HEK293 (cell line): Measurements from ENCODE around the gene FGD3.

Experiments used
- CTCF ChIA-PET: fragments of 350-600 bp; formaldehyde crosslinking; extraction: SDS; loops from one replicate; lab custom pipeline; 2021; ENCODE audit warnings: antibody characterized with exemption; lab: Yijun Ruan, JAX
- POLR2A ChIA-PET: fragments of 300-600 bp; formaldehyde crosslinking; extraction: SDS; loops from one replicate; lab custom pipeline; 2020; ENCODE audit warnings: antibody characterized with exemption, inconsistent platforms; lab: Yijun Ruan, JAX
- H3K27ac ChIP-seq: fragments of 200-500 bp; sonication (Bioruptor generic); 2 replicates; pipeline ENCODE4 v1.5.1; 2014; ENCODE audit warnings: low read depth, low read length, control low read depth, inconsistent platforms; ENCODE audit errors: extremely low read depth
- H3K36me3 ChIP-seq, 2 experiments: fragments of 200-500 bp in 1 of 2; sonication (Bioruptor generic) in 1 of 2; 1 replicate in 1 of 2; 2 replicates in 1 of 2; pipeline ENCODE4 v1.5.1; 2014 to 2017; ENCODE audit warnings: inconsistent platforms in 2 of 2, low read length in 2 of 2; ENCODE audit not compliant: control insufficient read depth in 2 of 2, insufficient read depth in 1 of 2
- H3K4me1 ChIP-seq: fragments of 200-500 bp; sonication (Bioruptor generic); 2 replicates; pipeline ENCODE4 v1.5.1; 2014; ENCODE audit warnings: mild to moderate bottlenecking, low read length, inconsistent platforms; ENCODE audit not compliant: control insufficient read depth, insufficient read depth
- H3K4me3 ChIP-seq: 2 replicates; pipeline ENCODE4 v1.5.1; 2011; ENCODE audit warnings: low read depth, mild to moderate bottlenecking, control low read depth, low read length, moderate library complexity
- H3K9me3 ChIP-seq: fragments of 200-500 bp; sonication (Bioruptor generic); 2 replicates; pipeline ENCODE4 v1.5.1; 2014; ENCODE audit warnings: low read depth, low read length, inconsistent platforms; ENCODE audit not compliant: control insufficient read depth, insufficient read depth
- ELK4 ChIP-seq: IDR thresholded peaks from 2 replicates; pipeline ENCODE4 v1.6.1; 2011; ENCODE audit warnings: mild to moderate bottlenecking, low read depth, low read length, borderline replicate concordance
- GLI4 ChIP-seq: fragments of 450-650 bp; formaldehyde crosslinking; IDR thresholded peaks from 2 replicates; pipeline ENCODE4 v1.5.1; 2016; ENCODE audit warnings: missing biosample characterization, missing genetic modification characterization
- HOXD13 ChIP-seq: sonication (generic); formaldehyde crosslinking; IDR thresholded peaks from 2 replicates; pipeline ENCODE4 v1.8.0; 2022; ENCODE audit warnings: missing genetic modification reagents, borderline replicate concordance
- KLF8 ChIP-seq: fragments of 450-650 bp; formaldehyde crosslinking; IDR thresholded peaks from 2 replicates; pipeline ENCODE4 v1.5.1; 2016; ENCODE audit warnings: missing biosample characterization, missing genetic modification characterization
- SP3 ChIP-seq: fragments of 450-650 bp; formaldehyde crosslinking; IDR thresholded peaks from 2 replicates; pipeline ENCODE4 v1.5.1; 2016; ENCODE audit warnings: missing biosample characterization, missing genetic modification characterization
- WT1 ChIP-seq: fragments of 450-650 bp; formaldehyde crosslinking; IDR thresholded peaks from 2 replicates; pipeline ENCODE4 v1.5.1; 2016; ENCODE audit warnings: missing biosample characterization, missing genetic modification characterization
- YY1 ChIP-seq: fragments of 450-650 bp; formaldehyde crosslinking; IDR thresholded peaks from 2 replicates; pipeline ENCODE4 v1.5.1; 2018; ENCODE audit warnings: missing biosample characterization, missing genetic modification characterization
- ZBTB21 ChIP-seq: fragments of 450-650 bp; formaldehyde crosslinking; IDR thresholded peaks from 2 replicates; pipeline ENCODE4 v1.5.1; 2017; ENCODE audit warnings: missing biosample characterization, missing genetic modification characterization
- ZBTB44 ChIP-seq: fragments of 450-650 bp; IDR thresholded peaks from 2 replicates; pipeline ENCODE4 v1.5.1; 2018; ENCODE audit warnings: missing biosample characterization, mild to moderate bottlenecking, missing genetic modification characterization
- ZNF175 ChIP-seq: fragments of 450-650 bp; formaldehyde crosslinking; IDR thresholded peaks from 2 replicates; pipeline ENCODE4 v1.5.1; 2016; ENCODE audit warnings: missing biosample characterization, missing genetic modification characterization
- ZNF184 ChIP-seq: fragments of 450-650 bp; IDR thresholded peaks from 2 replicates; pipeline ENCODE4 v1.5.1; 2018; ENCODE audit warnings: missing biosample characterization, mild to moderate bottlenecking, missing genetic modification characterization
- ZNF2 ChIP-seq: fragments of 450-650 bp; formaldehyde crosslinking; IDR thresholded peaks from 2 replicates; pipeline ENCODE4 v1.5.1; 2016; ENCODE audit warnings: missing biosample characterization, missing genetic modification characterization
- ZNF23 ChIP-seq: fragments of 450-650 bp; formaldehyde crosslinking; IDR thresholded peaks from 2 replicates; pipeline ENCODE4 v1.5.1; 2016; ENCODE audit warnings: missing biosample characterization, missing genetic modification characterization, borderline replicate concordance
- ZNF239 ChIP-seq: fragments of 450-650 bp; formaldehyde crosslinking; IDR thresholded peaks from 2 replicates; pipeline ENCODE4 v1.5.1; 2016; ENCODE audit warnings: missing biosample characterization, missing genetic modification characterization
- ZNF510 ChIP-seq: fragments of 450-650 bp; formaldehyde crosslinking; IDR thresholded peaks from 2 replicates; pipeline ENCODE4 v1.5.1; 2018; ENCODE audit warnings: mild to moderate bottlenecking, missing genetic modification characterization, missing biosample characterization; ENCODE audit not compliant: insufficient replicate concordance
- ZNF560 ChIP-seq: fragments of 450-650 bp; formaldehyde crosslinking; IDR thresholded peaks from 2 replicates; pipeline ENCODE4 v1.5.1; 2017; ENCODE audit warnings: missing biosample characterization, missing genetic modification characterization, borderline replicate concordance
- ZNF777 ChIP-seq: fragments of 450-650 bp; formaldehyde crosslinking; IDR thresholded peaks from 2 replicates; pipeline ENCODE4 v1.5.1; 2017; ENCODE audit warnings: missing biosample characterization, missing genetic modification characterization, borderline replicate concordance
- ZSCAN16 ChIP-seq: fragments of 450-650 bp; formaldehyde crosslinking; IDR thresholded peaks from 2 replicates; pipeline ENCODE4 v1.5.1; 2016; ENCODE audit warnings: missing biosample characterization, missing genetic modification characterization
- ZSCAN18 ChIP-seq: fragments of 450-650 bp; formaldehyde crosslinking; IDR thresholded peaks from 2 replicates; pipeline ENCODE4 v1.5.1; 2016; ENCODE audit warnings: missing biosample characterization, missing genetic modification characterization
- ZSCAN30 ChIP-seq: fragments of 450-650 bp; IDR thresholded peaks from 2 replicates; pipeline ENCODE4 v1.5.1; 2018; ENCODE audit warnings: missing biosample characterization, mild to moderate bottlenecking, missing genetic modification characterization, moderate library complexity

FGD3 gene

GRCh38 chr9:93076101-93076791 lies 128.9 kb downstream of the FGD3 start:
- Histone ChIP-seq H3K9me3 (no peaks in the 10 kb centered on the region), H3K36me3 (no peaks in the 10 kb centered on the region), H3K4me1 (peaks cover 5% of the 10 kb centered on the region; the same call in 1 of the 2 replicates), H3K27ac (no peak overlapping the region), H3K4me3 (no peak overlapping the region)
- ChIA-PET POLR2A (interaction anchor here (0.5 to 1.6 kb wide), 2 partner anchors 10 to 19 kb away, joined by 4 to 6 read pairs; partner anchors contain the start of gene CARD19), CTCF (interaction anchor here (0.6 to 1.0 kb wide), 2 partner anchors 9 to 73 kb away, joined by 3 read pairs; no protein-coding TSS in a partner anchor)
- TF ChIP-seq YY1 (tag by site-specific recombination) (no peak), ZNF239 (tag by site-specific recombination) (0 out of 2 replicates have a peak, but pooled peaks have one; percentile 36)

- CTCF ChIA-PET, result interaction anchor here (0.6 kb wide), 1 partner anchor 8 kb away, joined by 3 read pairs; no protein-coding TSS in a partner anchor
- no peaks in the 10 kb centered on the region for H3K9me3 ChIP-seq
- TF ChIP-seq ZNF23 (tag by site-specific recombination) (no peak), ZSCAN16 (tag by site-specific recombination) (no peak), ZBTB21 (no peak), ZNF777 (tag by site-specific recombination) (no peak), ELK4 (no peak), WT1 (tag by site-specific recombination) (no peak), ZBTB44 (no peak), ZSCAN30 (tag by site-specific recombination) (no peak), ZNF2 (no peak), ZNF560 (tag by site-specific recombination) (no peak), HOXD13 (CRISPR knock-in tag) (no peak), ZNF175 (tag by site-specific recombination) (no peak), SP3 (tag by site-specific recombination) (no peak), ZSCAN18 (tag by site-specific recombination) (no peak), GLI4 (tag by site-specific recombination) (no peak), ZNF184 (no peak), ZNF510 (tag by site-specific recombination) (no peak), KLF8 (tag by site-specific recombination) (no peak)
- TF ChIP-seq, all 188 proteins: peak for 0
- Histone ChIP-seq H3K4me1 (peaks cover 5% of the 10 kb centered on the region; the same call in 1 of the 2 replicates), H3K36me3 (no peaks in the 10 kb centered on the region), H3K27ac (no peak overlapping the region), H3K4me3 (no peak overlapping the region)
- POLR2A ChIA-PET, result interaction anchor here (0.5 kb wide), 1 partner anchor 10 kb away, joined by 6 read pairs; no protein-coding TSS in a partner anchor
These were observed 129.4 kb downstream of the FGD3 start for GRCh38 chr9:93076792-93077128.
